Fibroblast of skin of right quadriceps (primary cell): ENCODE measurements around the gene DUSP10.
A peak's percentile ranks its signal among the peaks of the same experiment; 100 is the strongest.

Experiments used
- DNase-seq: peaks from one replicate; pipeline ENCODE4 v3.0.0-alpha.2; 2013

The DUSP10 gene

GRCh38 chr1:221712776-221713431, 29.0 kb downstream of the DUSP10 start:
- DNase-seq, result no peak

GRCh38 chr1:221712198-221712684, 29.6 kb downstream of the DUSP10 start:
- DNase-seq, result peak; percentile 88

- no peak for DNase-seq
These were observed 30.2 kb downstream of the DUSP10 start for GRCh38 chr1:221711656-221712055.

- no peak for DNase-seq
These were observed 30.8 kb downstream of the DUSP10 start for GRCh38 chr1:221711063-221711577.

- no peak for DNase-seq
These were observed 32.0 kb downstream of the DUSP10 start for GRCh38 chr1:221709854-221710253.

- no peak for DNase-seq
These were observed 32.9 kb downstream of the DUSP10 start for GRCh38 chr1:221708987-221709386.

- no peak for DNase-seq
These were observed 33.8 kb downstream of the DUSP10 start for GRCh38 chr1:221708076-221708571.

- DNase-seq, result no peak
These were observed 34.9 kb downstream of the DUSP10 start for GRCh38 chr1:221706876-221707582.

- DNase-seq, result no peak
These were observed 35.7 kb downstream of the DUSP10 start for GRCh38 chr1:221706191-221706590.

- DNase-seq, result no peak
These were observed 37.6 kb downstream of the DUSP10 start for GRCh38 chr1:221704306-221704705.

GRCh38 chr1:221701570-221702186, 40.2 kb downstream of the DUSP10 start:
- no peak for DNase-seq

GRCh38 chr1:221700948-221701347, 40.9 kb downstream of the DUSP10 start:
- no peak for DNase-seq

- DNase-seq, result peak; percentile 58
These were observed 41.4 kb downstream of the DUSP10 start for GRCh38 chr1:221700536-221700935.

GRCh38 chr1:221699978-221700519, 41.8 kb downstream of the DUSP10 start:
- DNase-seq, result no peak

- peak; percentile 84 for DNase-seq
These were observed 42.3 kb downstream of the DUSP10 start for GRCh38 chr1:221699577-221699976.

GRCh38 chr1:221698579-221699349, 43.1 kb downstream of the DUSP10 start:
- no peak for DNase-seq

GRCh38 chr1:221697923-221698425, 43.9 kb downstream of the DUSP10 start:
- DNase-seq, result peak; percentile 47

- DNase-seq, result no peak
These were observed 45.0 kb downstream of the DUSP10 start for GRCh38 chr1:221696718-221697461.

- peak; percentile 47 for DNase-seq
These were observed 45.9 kb downstream of the DUSP10 start for GRCh38 chr1:221696027-221696426.

GRCh38 chr1:221695301-221695700, 46.6 kb downstream of the DUSP10 start:
- DNase-seq, result no peak

- no peak for DNase-seq
These were observed 47.8 kb downstream of the DUSP10 start for GRCh38 chr1:221694109-221694508.
